SU-DHL-6 (cell line): ENCODE results near the gene ZBTB2.

Experiments used
- EZH2phosphoT487 ChIP-seq: fragments of 200-600 bp; sonication (generic), shearing (Covaris generic); conservative IDR thresholded peaks from 2 replicates; pipeline ENCODE4 v1.6.1; 2018; ENCODE audit warnings: mild to moderate bottlenecking, antibody characterized with exemption, low read length, moderate library complexity, mixed read lengths
- TF ChIP-seq, protein P1 (sequence below): fragments of 200-600 bp; sonication (generic); IDR thresholded peaks from one replicate; pipeline ENCODE4 v1.5.1; 2017; ENCODE audit warnings: antibody characterized with exemption, mild to moderate bottlenecking, low read length, moderate library complexity; ENCODE audit not compliant: insufficient read depth, poor library complexity, severe bottlenecking

DNA sequence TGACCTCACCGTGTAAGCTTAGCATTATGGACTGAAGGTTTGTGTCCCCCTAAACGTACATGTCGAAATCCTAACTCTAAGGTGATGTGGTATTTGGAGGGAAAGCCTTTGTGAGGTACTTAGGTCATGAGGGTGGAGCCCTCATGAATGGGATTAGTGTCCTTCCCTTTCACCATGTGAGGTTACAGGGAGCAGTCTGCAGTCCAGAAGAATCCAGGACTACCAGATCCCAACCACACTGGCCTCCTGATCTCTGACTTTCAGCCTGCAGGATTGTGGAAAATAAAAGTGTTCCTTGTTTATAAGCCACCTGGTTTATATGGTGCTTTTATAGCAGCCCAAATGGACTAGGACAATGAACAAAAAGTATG is 73.4 kb downstream of the ZBTB2 start:
- TF ChIP-seq, protein P1, sequence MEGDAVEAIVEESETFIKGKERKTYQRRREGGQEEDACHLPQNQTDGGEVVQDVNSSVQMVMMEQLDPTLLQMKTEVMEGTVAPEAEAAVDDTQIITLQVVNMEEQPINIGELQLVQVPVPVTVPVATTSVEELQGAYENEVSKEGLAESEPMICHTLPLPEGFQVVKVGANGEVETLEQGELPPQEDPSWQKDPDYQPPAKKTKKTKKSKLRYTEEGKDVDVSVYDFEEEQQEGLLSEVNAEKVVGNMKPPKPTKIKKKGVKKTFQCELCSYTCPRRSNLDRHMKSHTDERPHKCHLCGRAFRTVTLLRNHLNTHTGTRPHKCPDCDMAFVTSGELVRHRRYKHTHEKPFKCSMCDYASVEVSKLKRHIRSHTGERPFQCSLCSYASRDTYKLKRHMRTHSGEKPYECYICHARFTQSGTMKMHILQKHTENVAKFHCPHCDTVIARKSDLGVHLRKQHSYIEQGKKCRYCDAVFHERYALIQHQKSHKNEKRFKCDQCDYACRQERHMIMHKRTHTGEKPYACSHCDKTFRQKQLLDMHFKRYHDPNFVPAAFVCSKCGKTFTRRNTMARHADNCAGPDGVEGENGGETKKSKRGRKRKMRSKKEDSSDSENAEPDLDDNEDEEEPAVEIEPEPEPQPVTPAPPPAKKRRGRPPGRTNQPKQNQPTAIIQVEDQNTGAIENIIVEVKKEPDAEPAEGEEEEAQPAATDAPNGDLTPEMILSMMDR = no peak
- TF ChIP-seq EZH2phosphoT487 = no peak
